ENCODE data around the gene TBL1XR1. TPM values are rescaled to one million over a fixed set of nuclear protein-coding genes. Genes with fewer than 3 reads are reported as not detected.

The TBL1XR1 gene
- total and polyA plus RNA-seq, 2 of the 4 experiments (the other 2 are of a cell fraction), result 25.2 to 170 TPM

GRCh38 chr3:177041730-177042551 is 155.3 kb downstream of the TBL1XR1 start (continued):
- TF ChIP-seq, protein P1, sequence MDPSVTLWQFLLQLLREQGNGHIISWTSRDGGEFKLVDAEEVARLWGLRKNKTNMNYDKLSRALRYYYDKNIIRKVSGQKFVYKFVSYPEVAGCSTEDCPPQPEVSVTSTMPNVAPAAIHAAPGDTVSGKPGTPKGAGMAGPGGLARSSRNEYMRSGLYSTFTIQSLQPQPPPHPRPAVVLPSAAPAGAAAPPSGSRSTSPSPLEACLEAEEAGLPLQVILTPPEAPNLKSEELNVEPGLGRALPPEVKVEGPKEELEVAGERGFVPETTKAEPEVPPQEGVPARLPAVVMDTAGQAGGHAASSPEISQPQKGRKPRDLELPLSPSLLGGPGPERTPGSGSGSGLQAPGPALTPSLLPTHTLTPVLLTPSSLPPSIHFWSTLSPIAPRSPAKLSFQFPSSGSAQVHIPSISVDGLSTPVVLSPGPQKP (IDR thresholded peaks at IDR 0.05; ENCODE audit: borderline replicate concordance, low read depth, low read length), result no peak

DNA sequence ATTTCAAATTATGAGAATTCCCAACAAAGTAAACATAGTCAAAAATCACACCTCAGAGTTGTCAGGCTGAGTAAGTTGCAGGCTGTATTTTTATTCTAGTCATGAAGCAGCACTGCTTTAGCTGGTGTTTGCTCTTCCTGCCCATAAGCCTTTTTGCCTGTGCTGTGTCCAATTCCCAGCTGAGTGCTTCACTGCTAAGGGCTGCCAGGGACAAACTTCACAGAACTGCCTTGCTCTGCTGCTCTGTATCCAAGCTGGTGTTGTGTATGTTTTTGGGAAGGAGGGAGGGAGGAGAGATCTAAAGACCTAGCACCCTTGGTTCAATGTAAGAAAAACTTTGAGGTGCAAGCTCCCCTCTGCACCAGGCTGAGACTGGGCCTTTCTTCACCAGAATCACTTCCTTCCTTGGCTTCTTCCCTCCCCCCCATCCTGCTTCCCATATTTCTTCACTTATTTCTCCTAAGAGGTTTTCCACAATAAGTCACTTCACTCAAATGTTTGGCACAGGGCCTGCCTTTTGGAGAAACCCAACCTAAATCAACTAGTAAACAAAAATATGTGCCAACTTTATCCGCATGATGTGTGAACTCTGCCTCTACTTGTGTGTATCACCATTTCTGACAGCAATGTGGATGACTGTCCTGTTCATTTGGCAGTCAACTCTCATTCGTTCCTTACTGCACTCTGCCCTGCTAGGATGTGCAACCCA is 156.1 kb downstream of the TBL1XR1 start:
- no CpG with 5 or more reads among the region's 2 CpGs for WGBS, 2 experiments (ENCODE audit: extremely low coverage in 2 of 2, insufficient read length in 1 of 2)
- no peaks in the 10 kb centered on the region for H3K27me3 ChIP-seq (ENCODE audit: control insufficient read depth, insufficient read depth, low read length)
- ChIA-PET POLR2A (ENCODE audit: unreplicated experiment) (no interaction called here), CTCF (no interaction called here)
- peaks cover 26% of the 10 kb centered on the region for H3K36me3 ChIP-seq (ENCODE audit: control insufficient read depth, insufficient read depth, low read length)
- no peaks in the 10 kb centered on the region for H3K9me3 ChIP-seq (ENCODE audit: control insufficient read depth, insufficient read depth, low read length)
- in situ Hi-C loops (cut with MboI; ENCODE audit: low sequenced_read_pairs), result no loop called here
- DNase-seq (peak; percentile 25), ATAC-seq (ENCODE audit: low read depth) (peak; percentile 56)
- no peak overlapping the region for H2BK120ac ChIP-seq (ENCODE audit: low read depth, low read length)
- no TSS peak for BruUV-seq (replicated peaks)
- H2BK20ac ChIP-seq (ENCODE audit: low read depth, low read length), result no peak overlapping the region
- dilution Hi-C loops (cut with HindIII; ENCODE audit: low sequenced_read_pairs, unreplicated experiment), result no loop called here
- H3K9ac ChIP-seq (ENCODE audit: low read depth, low read length), result no peak overlapping the region
- peak overlapping the region; percentile 15; the same call in 1 of the 2 replicates for H3K4ac ChIP-seq (ENCODE audit: low read depth, low read length)
- no peak overlapping the region; the same call in 1 of the 2 replicates for H4K91ac ChIP-seq (ENCODE audit: insufficient read depth, low read depth, low read length)
- H3K56ac ChIP-seq (ENCODE audit: extremely low read depth, insufficient read depth, low read length), result no peak overlapping the region
- H4K5ac ChIP-seq (ENCODE audit: low read depth, low read length), result peak overlapping the region; percentile 30; the same call in 1 of the 2 replicates
- peak overlapping the region; percentile 35; the same call in 1 of the 2 replicates for H3K14ac ChIP-seq (replicated peaks; ENCODE audit: low read depth, low read length)
- peaks cover 5% of the 10 kb centered on the region for H3K4me1 ChIP-seq (ENCODE audit: control insufficient read depth, insufficient read depth, low read length)
- H3K18ac ChIP-seq (ENCODE audit: low read depth, low read length), result no peak overlapping the region
- H4K8ac ChIP-seq (ENCODE audit: low read depth in 2 of 2, low read length in 2 of 2), result peak overlapping the region in 1 of 2 experiments; percentile 42; a peak in 1 of 4 replicates
- peaks cover 6 to 37% of the 10 kb centered on the region in 2 experiments for H3K79me1 ChIP-seq (ENCODE audit: low read depth in 1 of 2, low read length in 2 of 2)
- H2AK5ac ChIP-seq (ENCODE audit: low read depth, low read length), result no peak overlapping the region
- intact Hi-C loops (cut with micrococcal nuclease), result no loop called here
- H3K9me1 ChIP-seq (ENCODE audit: insufficient read depth, low read length), result peaks cover 5% of the 10 kb centered on the region
- H3K4me3 ChIP-seq (ENCODE audit: insufficient read depth, low read depth, low read length), result no peak overlapping the region
- no peak overlapping the region for H2AFZ ChIP-seq (replicated peaks; ENCODE audit: low read length, poor library complexity)
- no peak overlapping the region; the same call in none of the 2 replicates for H3K23ac ChIP-seq (ENCODE audit: low read depth, low read length)
- H4K20me1 ChIP-seq (ENCODE audit: insufficient read depth, low read length), result peaks cover 4% of the 10 kb centered on the region; the same call in 1 of the 2 replicates
- H3K4me2 ChIP-seq (ENCODE audit: low read depth, low read length), result no peak overlapping the region
- no peak overlapping the region for H2AK9ac ChIP-seq (replicated peaks; ENCODE audit: low read depth, low read length, poor library complexity)
- H2BK15ac ChIP-seq (ENCODE audit: low read depth, low read length), result no peak overlapping the region
- H3K27ac ChIP-seq (ENCODE audit: insufficient read depth, low read length), result no peak overlapping the region
- H2BK5ac ChIP-seq (ENCODE audit: low read depth, low read length, poor library complexity, severe bottlenecking), result peak overlapping the region; percentile 1
- no peak for TF ChIP-seq RCOR1 (IDR thresholded peaks at IDR 0.05; ENCODE audit: insufficient replicate concordance, low read length)
- TF ChIP-seq SMC3 (IDR thresholded peaks at IDR 0.05; ENCODE audit: low read depth, low read length), result no peak
- TF ChIP-seq FOS (IDR thresholded peaks at IDR 0.05; ENCODE audit: low read depth, low read length), result no peak
- TF ChIP-seq CHD1 (IDR thresholded peaks at IDR 0.05; ENCODE audit: low read depth, low read length), result no peak
- TF ChIP-seq MAFK (IDR thresholded peaks at IDR 0.05; ENCODE audit: low read depth, low read length), result no peak
- no peak for TF ChIP-seq POLR2A (IDR thresholded peaks at IDR 0.05; ENCODE audit: low read depth, low read length)
- TF ChIP-seq, protein P1 (IDR thresholded peaks at IDR 0.05; ENCODE audit: borderline replicate concordance, low read depth, low read length), result no peak
- TF ChIP-seq CTCF (conservative IDR thresholded peaks at IDR 0.05; ENCODE audit: low read depth, low read length), result no peak
- TF ChIP-seq MXI1 (IDR thresholded peaks at IDR 0.05; ENCODE audit: borderline replicate concordance, low read depth, low read length), result no peak
- TF ChIP-seq CEBPB (IDR thresholded peaks at IDR 0.05; ENCODE audit: low read depth, low read length), result no peak

Data from IMR-90 (cell line).